B cell (primary cell): ENCODE data around the gene ADK. TPM values are rescaled to one million over a fixed set of nuclear protein-coding genes. Genes with fewer than 3 reads are reported as not detected.

Experiments used
- ATAC-seq: fragments of 200-7000 bp; cut with Tn5 transposase; one replicate; pipeline ENCODE4 v1.10.0; 2021; ENCODE audit warnings: low read depth, mild to moderate bottlenecking, moderate number of reproducible peaks, moderate library complexity
- CTCF ChIA-PET: fragments of 350-600 bp; sonication (Branson Sonifier 250); formaldehyde crosslinking; loops from one replicate; lab custom pipeline; 2021; ENCODE audit warnings: antibody characterized with exemption, inconsistent platforms; lab: Charles Lee
- POLR2A ChIA-PET: fragments of 350-600 bp; sonication (Branson Sonifier 250); formaldehyde crosslinking; loops from one replicate; lab custom pipeline; 2021; ENCODE audit warnings: antibody characterized with exemption; lab: Charles Lee
- DNase-seq: peaks from one replicate; pipeline ENCODE4 v3.0.0; 2013
- H2AFZ ChIP-seq: 2 replicates; pipeline ENCODE4 v1.6.1; 2012; ENCODE audit warnings: mild to moderate bottlenecking, low read depth, low read length; ENCODE audit not compliant: insufficient read depth, poor library complexity, severe bottlenecking
- H3K27ac ChIP-seq, 2 donors: 1 replicate in 1 of 2; 2 replicates in 1 of 2; pipeline ENCODE4 v1.5.1; 2012 to 2013; ENCODE audit warnings: low read length in 2 of 2, mild to moderate bottlenecking in 2 of 2, moderate library complexity in 1 of 2
- H3K27me3 ChIP-seq, 4 experiments: fragments of 200-600 bp in 1 of 4; sonication (generic) in 1 of 4; replicated peaks in 1 of 4; 1 replicate in 2 of 4; 2 replicates in 2 of 4; pipeline versions ENCODE4 v1.6.1 to v1.7.0; 2013 to 2016; ENCODE audit warnings: low read length in 3 of 4, mild to moderate bottlenecking in 2 of 4, mixed read lengths in 1 of 4, moderate library complexity in 1 of 4; ENCODE audit not compliant: insufficient read depth in 4 of 4, control insufficient read depth in 3 of 4; ENCODE audit errors: control extremely low read depth in 1 of 4
- H3K36me3 ChIP-seq, 2 experiments: replicated peaks in 1 of 2; 1 replicate in 1 of 2; 2 replicates in 1 of 2; pipeline versions ENCODE4 v1.6.1 to v1.7.1; 2013; ENCODE audit warnings: low read length in 1 of 2; ENCODE audit not compliant: insufficient read depth in 2 of 2, control insufficient read depth in 1 of 2; ENCODE audit errors: control extremely low read depth in 1 of 2, extremely low read depth in 1 of 2
- H3K4me1 ChIP-seq, 2 donors: fragments of 200-600 bp in 1 of 2; sonication (generic) in 1 of 2; 1 replicate in 1 of 2; 2 replicates in 1 of 2; pipeline versions ENCODE4 v1.5.1 to v1.6.1; 2013 to 2017; ENCODE audit warnings: low read length in 2 of 2; ENCODE audit not compliant: control insufficient read depth in 2 of 2, insufficient read depth in 2 of 2
- H3K4me2 ChIP-seq: replicated peaks from 2 replicates; pipeline ENCODE3; 2012; ENCODE audit warnings: mild to moderate bottlenecking, low read depth, low read length; ENCODE audit not compliant: poor library complexity, severe bottlenecking
- H3K4me3 ChIP-seq, 5 experiments: fragments of 200-600 bp in 1 of 5; sonication (generic) in 1 of 5; 1 replicate in 3 of 5; 2 replicates in 2 of 5; pipeline versions ENCODE4 v1.5.1 to v1.7.0; 2011 to 2016; ENCODE audit warnings: low read length in 4 of 5, mild to moderate bottlenecking in 4 of 5, low read depth in 2 of 5, control low read depth in 1 of 5, moderate library complexity in 1 of 5; ENCODE audit not compliant: insufficient read depth in 1 of 5; ENCODE audit errors: control extremely low read depth in 1 of 5, extremely low read depth in 1 of 5
- H3K79me2 ChIP-seq: fragments of 200-600 bp; sonication (generic); one replicate; pipeline ENCODE4 v1.6.0; 2016; ENCODE audit warnings: low read length; ENCODE audit not compliant: control insufficient read depth, insufficient read depth
- H3K9ac ChIP-seq: fragments of 200-600 bp; sonication (generic); 2 replicates; pipeline ENCODE4 v1.6.1; 2017; ENCODE audit warnings: mild to moderate bottlenecking, low read length, moderate library complexity
- H3K9me3 ChIP-seq, 3 donors: one replicate each; pipeline versions ENCODE4 v1.6.1 to v1.7.1; 2013; ENCODE audit warnings: low read length in 2 of 3; ENCODE audit not compliant: control insufficient read depth in 2 of 3, insufficient read depth in 1 of 3; ENCODE audit errors: control extremely low read depth in 1 of 3
- H4K20me1 ChIP-seq: 2 replicates; pipeline ENCODE4 v1.6.0; 2012; ENCODE audit warnings: mild to moderate bottlenecking, low read length; ENCODE audit not compliant: insufficient read depth, control insufficient read depth, poor library complexity, severe bottlenecking
- H3K27ac Mint-ChIP-seq: one replicate; pipeline ENCODE4 v1.8.0; 2021; ENCODE audit warnings: mixed read lengths
- H3K27me3 Mint-ChIP-seq: one replicate; pipeline ENCODE4 v1.8.0; 2021; ENCODE audit warnings: mixed read lengths
- H3K4me1 Mint-ChIP-seq: one replicate; pipeline ENCODE4 v1.8.0; 2021; ENCODE audit warnings: mixed read lengths
- H3K4me3 Mint-ChIP-seq: one replicate; pipeline ENCODE4 v1.8.0; 2021; ENCODE audit warnings: mixed read lengths
- H3K9me3 Mint-ChIP-seq: one replicate; pipeline ENCODE4 v1.8.0; 2022; ENCODE audit warnings: mixed read lengths; ENCODE audit not compliant: insufficient read depth
- EZH2 ChIP-seq: IDR thresholded peaks from 2 replicates; pipeline ENCODE4 v1.6.1; 2012; ENCODE audit warnings: borderline replicate concordance, low read depth, mild to moderate bottlenecking, moderate library complexity, low read length; ENCODE audit not compliant: insufficient read depth, poor library complexity, severe bottlenecking
- WGBS: methylation state at CpG from one replicate; pipeline ENCODE4 v1.1.5; 2013; ENCODE audit warnings: missing lambda C conversion rate; ENCODE audit not compliant: insufficient coverage; 5-methylcytosine and 5-hydroxymethylcytosine counted together
- intact Hi-C: fragments of 100-400 bp; cut with micrococcal nuclease; formaldehyde crosslinking; loops from one replicate; pipeline ENCODE4 v1.10.0; 2022
- polyA plus RNA-seq: library from polyadenylated mRNA; depleted of rRNA; stranded (reverse); fragments of >200 nt; gene quantifications from 2 replicates; pipeline ENCODE4 v1.2.3, GENCODE V29; 2012
- total RNA-seq, 2 donors: library from RNA; stranded (reverse); fragments of 120-200 nt in 1 of 2; gene quantifications; 1 replicate in 1 of 2; 2 replicates in 1 of 2; pipeline versions ENCODE4 v1.2.3 to v1.2.4, GENCODE V29; 2013 to 2022
- TF ChIP-seq, protein P1 (sequence below): fragments of 200-600 bp; IDR thresholded peaks from one replicate; pipeline ENCODE4 v1.8.0; 2022; ENCODE audit warnings: antibody characterized with exemption, mild to moderate bottlenecking

ADK gene
- total and polyA plus RNA-seq, 2 donors (not counting 1 experiment from before 2014, with no cell fraction given), result 37.2 to 52.6 TPM

DNA sequence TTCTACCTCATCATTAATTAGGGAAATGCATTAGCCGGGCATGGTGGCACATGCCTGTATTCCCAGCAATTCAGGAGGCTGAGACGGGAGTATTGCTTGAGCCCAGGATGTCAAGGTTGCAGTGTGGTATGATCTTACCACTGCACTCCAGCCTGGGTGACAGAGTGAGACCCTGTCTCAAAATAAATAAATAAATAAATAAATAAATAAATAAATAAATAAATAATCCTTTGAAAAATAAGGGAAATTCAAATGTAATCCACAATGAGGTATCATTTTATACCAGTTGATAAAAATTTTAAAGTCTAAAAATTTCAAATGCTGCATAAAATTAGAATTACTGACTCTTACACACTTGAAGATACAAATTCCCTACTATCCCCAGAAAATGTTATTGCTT is 334.3 kb downstream of the ADK start:
- intact Hi-C loops, result loop anchor here (5.0 kb wide), 1 partner anchor 37 kb away; no protein-coding TSS in a partner anchor
- H3K27me3 Mint-ChIP-seq, result no peaks in the 10 kb centered on the region

DNA sequence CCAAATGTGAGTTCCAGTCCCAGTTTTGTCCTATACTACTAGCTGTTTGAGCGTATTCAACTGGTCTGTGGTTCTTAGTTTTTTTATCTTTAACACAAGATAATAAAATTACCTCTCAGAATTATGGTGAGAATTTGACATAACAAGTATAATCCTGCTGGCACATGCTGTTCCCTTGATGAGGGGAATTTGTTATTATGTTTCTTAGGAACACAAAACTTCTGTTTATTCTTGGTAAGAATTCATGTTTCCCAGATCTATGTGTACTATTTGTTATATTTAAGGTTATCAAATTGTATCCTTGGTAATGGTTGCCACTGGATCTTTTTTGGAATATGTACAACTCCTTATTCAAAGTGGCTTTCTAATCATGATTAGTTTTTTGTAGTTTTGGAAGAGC is 335.6 kb downstream of the ADK start:
- Mint-ChIP-seq H3K4me1 (peaks cover 3% of the 10 kb centered on the region), H3K4me3 (no peak overlapping the region), H3K9me3 (peaks cover 5% of the 10 kb centered on the region), H3K27me3 (no peaks in the 10 kb centered on the region), H3K27ac (no peak overlapping the region)
- H3K4me1 ChIP-seq, result no peaks in the 10 kb centered on the region
- peaks cover 0 to 9% (median 0%) of the 10 kb centered on the region in 3 donors for H3K9me3 ChIP-seq
- no peaks in the 10 kb centered on the region for H4K20me1 ChIP-seq
- POLR2A ChIA-PET, result no interaction called here
- WGBS, result no CpG with 5 or more reads among the region's 1 CpG
- no peak overlapping the region for H2AFZ ChIP-seq
- DNase-seq (no peak), ATAC-seq (no peak)
- no peak overlapping the region for H3K4me3 ChIP-seq
- peaks cover 0 to 14% of the 10 kb centered on the region in 2 experiments for H3K36me3 ChIP-seq
- H3K4me2 ChIP-seq, result no peak overlapping the region
- intact Hi-C loops, result loop anchor here (5.0 kb wide), 1 partner anchor 36 kb away; no protein-coding TSS in a partner anchor
- peaks cover 5% of the 10 kb centered on the region for H3K79me2 ChIP-seq
- H3K9ac ChIP-seq, result no peak overlapping the region
- TF ChIP-seq, protein P1, sequence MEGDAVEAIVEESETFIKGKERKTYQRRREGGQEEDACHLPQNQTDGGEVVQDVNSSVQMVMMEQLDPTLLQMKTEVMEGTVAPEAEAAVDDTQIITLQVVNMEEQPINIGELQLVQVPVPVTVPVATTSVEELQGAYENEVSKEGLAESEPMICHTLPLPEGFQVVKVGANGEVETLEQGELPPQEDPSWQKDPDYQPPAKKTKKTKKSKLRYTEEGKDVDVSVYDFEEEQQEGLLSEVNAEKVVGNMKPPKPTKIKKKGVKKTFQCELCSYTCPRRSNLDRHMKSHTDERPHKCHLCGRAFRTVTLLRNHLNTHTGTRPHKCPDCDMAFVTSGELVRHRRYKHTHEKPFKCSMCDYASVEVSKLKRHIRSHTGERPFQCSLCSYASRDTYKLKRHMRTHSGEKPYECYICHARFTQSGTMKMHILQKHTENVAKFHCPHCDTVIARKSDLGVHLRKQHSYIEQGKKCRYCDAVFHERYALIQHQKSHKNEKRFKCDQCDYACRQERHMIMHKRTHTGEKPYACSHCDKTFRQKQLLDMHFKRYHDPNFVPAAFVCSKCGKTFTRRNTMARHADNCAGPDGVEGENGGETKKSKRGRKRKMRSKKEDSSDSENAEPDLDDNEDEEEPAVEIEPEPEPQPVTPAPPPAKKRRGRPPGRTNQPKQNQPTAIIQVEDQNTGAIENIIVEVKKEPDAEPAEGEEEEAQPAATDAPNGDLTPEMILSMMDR, result no peak
- TF ChIP-seq EZH2, result no peak
- H3K27me3 ChIP-seq, result no peaks in the 10 kb centered on the region
- H3K27ac ChIP-seq, result no peak overlapping the region
- CTCF ChIA-PET, result no interaction called here

More for the DNA sequence above, 334.3 kb downstream of the ADK start:
- H3K4me1 ChIP-seq, result no peaks in the 10 kb centered on the region
- no peak for DNase-seq
- H2AFZ ChIP-seq, result no peak overlapping the region
- H3K27me3 ChIP-seq, result no peaks in the 10 kb centered on the region
- peaks cover 7% of the 10 kb centered on the region for H3K9me3 Mint-ChIP-seq
- H3K4me3 Mint-ChIP-seq, result no peak overlapping the region
- no peak for ATAC-seq
- peaks cover 0 to 9% (median 0%) of the 10 kb centered on the region in 3 donors for H3K9me3 ChIP-seq
- no peak overlapping the region for H3K9ac ChIP-seq
- peaks cover 9% of the 10 kb centered on the region for H3K79me2 ChIP-seq
- ChIA-PET CTCF (no interaction called here), POLR2A (no interaction called here)
- TF ChIP-seq, protein P1, result no peak
- TF ChIP-seq EZH2, result no peak
- no peak overlapping the region for H3K4me3 ChIP-seq
- H3K27ac Mint-ChIP-seq, result no peak overlapping the region
- peaks cover 5% of the 10 kb centered on the region for H3K4me1 Mint-ChIP-seq
- no peaks in the 10 kb centered on the region for H4K20me1 ChIP-seq
- peaks cover 0 to 16% of the 10 kb centered on the region in 2 experiments for H3K36me3 ChIP-seq
- no peak overlapping the region for H3K27ac ChIP-seq
- H3K4me2 ChIP-seq, result no peak overlapping the region
- WGBS, result no CpG with 5 or more reads among the region's 2 CpGs
